OCI-LY3 (cell line): ENCODE results near the gene S1PR5.

Experiments
- H2AFZ ChIP-seq: fragments of 200-600, 300-600 bp; shearing (Covaris generic); 2 replicates; pipeline ENCODE4 v1.6.0; 2014; ENCODE audit warnings: antibody characterized with exemption, low read depth, low read length
- H3K27ac ChIP-seq: fragments of 200-600, 300-600 bp; sonication (generic); 2 replicates; pipeline ENCODE4 v1.5.1; 2014; ENCODE audit warnings: mild to moderate bottlenecking, low read length, moderate library complexity, mixed read lengths
- H3K27me3 ChIP-seq: fragments of 200-600, 300-600 bp; sonication (generic); 2 replicates; pipeline ENCODE4 v1.6.1; 2014; ENCODE audit warnings: low read depth, low read length, mixed read lengths
- H3K36me3 ChIP-seq: fragments of 200-600, 300-600 bp; sonication (generic); replicated peaks from 2 replicates; pipeline ENCODE3; 2014; ENCODE audit warnings: low read depth, low read length, mixed read lengths
- H3K4me1 ChIP-seq: fragments of 300-600, 200-600 bp; sonication (generic); 2 replicates; pipeline ENCODE4 v1.6.1; 2014; ENCODE audit warnings: low read length, mixed read lengths
- H3K4me2 ChIP-seq: fragments of 200-600, 300-600 bp; sonication (generic); 2 replicates; pipeline ENCODE4 v1.6.1; 2014; ENCODE audit warnings: low read length, mixed read lengths
- H3K4me3 ChIP-seq: fragments of 300-600, 200-600 bp; sonication (generic); 2 replicates; pipeline ENCODE4 v1.5.1; 2014; ENCODE audit warnings: antibody characterized with exemption, mild to moderate bottlenecking, low read length, moderate library complexity
- H3K79me2 ChIP-seq: fragments of 300-600, 200-600 bp; shearing (Covaris generic); 2 replicates; pipeline ENCODE4 v1.6.1; 2014; ENCODE audit warnings: mild to moderate bottlenecking, low read length, mixed read lengths
- H3K9ac ChIP-seq: fragments of 300-600, 200-600 bp; shearing (Covaris generic); 2 replicates; pipeline ENCODE4 v1.6.0; 2014; ENCODE audit warnings: mild to moderate bottlenecking, low read length, moderate library complexity
- H3K9me3 ChIP-seq: fragments of 200-600, 300-600 bp; shearing (Covaris generic); 2 replicates; pipeline ENCODE4 v1.6.1; 2014; ENCODE audit warnings: low read length, mixed read lengths; ENCODE audit not compliant: insufficient read depth
- H4K20me1 ChIP-seq: fragments of 200-600, 300-600 bp; sonication (generic); 2 replicates; pipeline ENCODE4 v1.6.1; 2016; ENCODE audit warnings: low read length, mixed read lengths; ENCODE audit not compliant: insufficient read depth
- CTCF ChIP-seq: fragments of 200-600, 300-600 bp; sonication (generic); IDR thresholded peaks from 2 replicates; pipeline ENCODE4 v1.5.1; 2014; ENCODE audit warnings: antibody characterized with exemption, low read length, low read depth
- EZH2phosphoT487 ChIP-seq: fragments of 200-600 bp; shearing (Covaris generic); IDR thresholded peaks from 2 replicates; pipeline ENCODE4 v1.6.1; 2018; ENCODE audit warnings: antibody characterized with exemption, mixed run types, low read depth

Gene S1PR5

GRCh38 chr19:10518444-10519361 lies 1.5 kb upstream of the S1PR5 start:
- Histone ChIP-seq H3K4me2 (peak overlapping the region; percentile 42), H3K9me3 (no peaks in the 10 kb centered on the region), H3K9ac (no peak overlapping the region), H2AFZ (peak overlapping the region; percentile 53; the same call in 1 of the 2 replicates), H3K36me3 (no peaks in the 10 kb centered on the region), H3K4me3 (peak overlapping the region; percentile 10), H3K4me1 (peaks cover 12% of the 10 kb centered on the region), H3K27ac (no peak overlapping the region), H3K27me3 (peaks cover 27% of the 10 kb centered on the region), H4K20me1 (no peaks in the 10 kb centered on the region), H3K79me2 (no peaks in the 10 kb centered on the region)
- TF ChIP-seq EZH2phosphoT487 = no peak
- no peak for TF ChIP-seq CTCF

GRCh38 chr19:10517760-10518443 lies 655 bp upstream of the S1PR5 start:
- no peak overlapping the region for H3K4me3 ChIP-seq
- no peak overlapping the region for H2AFZ ChIP-seq
- H3K9ac ChIP-seq = no peak overlapping the region
- H3K4me1 ChIP-seq = peaks cover 12% of the 10 kb centered on the region
- no peaks in the 10 kb centered on the region for H3K9me3 ChIP-seq
- H3K36me3 ChIP-seq = no peaks in the 10 kb centered on the region
- H4K20me1 ChIP-seq = no peaks in the 10 kb centered on the region
- no peak overlapping the region for H3K4me2 ChIP-seq
- no peak overlapping the region for H3K27ac ChIP-seq
- no peaks in the 10 kb centered on the region for H3K79me2 ChIP-seq
- TF ChIP-seq CTCF (no peak), EZH2phosphoT487 (no peak)
- H3K27me3 ChIP-seq = peaks cover 32% of the 10 kb centered on the region

- H3K27ac ChIP-seq = no peak overlapping the region
- H3K4me2 ChIP-seq = no peak overlapping the region
- no peaks in the 10 kb centered on the region for H3K36me3 ChIP-seq
- H3K4me1 ChIP-seq = peaks cover 12% of the 10 kb centered on the region
- no peaks in the 10 kb centered on the region for H4K20me1 ChIP-seq
- H3K4me3 ChIP-seq = no peak overlapping the region
- H3K79me2 ChIP-seq = no peaks in the 10 kb centered on the region
- no peak overlapping the region for H3K9ac ChIP-seq
- H3K9me3 ChIP-seq = no peaks in the 10 kb centered on the region
- H2AFZ ChIP-seq = no peak overlapping the region
- H3K27me3 ChIP-seq = peaks cover 26% of the 10 kb centered on the region
- TF ChIP-seq EZH2phosphoT487 (no peak), CTCF (no peak)
Observed at GRCh38 chr19:10516671-10517286, 468 bp downstream of the S1PR5 start.

GRCh38 chr19:10516064-10516385 lies 1.2 kb downstream of the S1PR5 start:
- TF ChIP-seq EZH2phosphoT487 (no peak), CTCF (no peak)
- Histone ChIP-seq H3K9ac (no peak overlapping the region), H3K79me2 (no peaks in the 10 kb centered on the region), H3K4me3 (no peak overlapping the region), H3K27me3 (peaks cover 25% of the 10 kb centered on the region), H3K9me3 (no peaks in the 10 kb centered on the region), H2AFZ (no peak overlapping the region), H3K36me3 (no peaks in the 10 kb centered on the region), H3K4me1 (peaks cover 12% of the 10 kb centered on the region), H4K20me1 (no peaks in the 10 kb centered on the region), H3K4me2 (no peak overlapping the region), H3K27ac (no peak overlapping the region)
